ENCODE measurements around the gene VILL. TPM values are rescaled to one million over a fixed set of nuclear protein-coding genes. Genes with fewer than 3 reads are reported as not detected.

Gene VILL
- 3.5 and 5.2 TPM in 2 replicates for total RNA-seq

DNA sequence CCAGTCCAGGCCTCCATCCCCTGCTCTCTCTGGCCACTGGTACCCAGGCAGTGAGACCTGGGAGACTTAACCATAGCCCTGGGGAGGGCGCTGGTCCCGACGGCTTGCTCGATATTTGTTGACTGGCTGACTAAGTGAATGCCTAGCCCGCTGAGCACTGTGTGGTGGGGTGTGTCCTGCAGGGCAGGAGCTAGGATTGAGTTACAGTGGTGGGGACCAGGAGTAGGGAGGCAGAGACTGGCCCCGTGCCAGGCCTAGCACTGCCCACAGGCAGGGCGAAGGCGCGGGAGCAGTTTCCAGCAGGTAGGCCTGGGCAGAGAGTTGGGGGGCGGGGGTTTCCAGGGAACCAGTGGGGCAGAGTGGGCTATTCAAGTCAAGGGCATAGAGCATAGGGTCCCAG is at the start of gene VILL:
Gene VILL, plus strand, starts transcription at position 260 of the 400 bp plus-strand sequence. CDS start 2,887 bp downstream, outside the sequence.

DNA sequence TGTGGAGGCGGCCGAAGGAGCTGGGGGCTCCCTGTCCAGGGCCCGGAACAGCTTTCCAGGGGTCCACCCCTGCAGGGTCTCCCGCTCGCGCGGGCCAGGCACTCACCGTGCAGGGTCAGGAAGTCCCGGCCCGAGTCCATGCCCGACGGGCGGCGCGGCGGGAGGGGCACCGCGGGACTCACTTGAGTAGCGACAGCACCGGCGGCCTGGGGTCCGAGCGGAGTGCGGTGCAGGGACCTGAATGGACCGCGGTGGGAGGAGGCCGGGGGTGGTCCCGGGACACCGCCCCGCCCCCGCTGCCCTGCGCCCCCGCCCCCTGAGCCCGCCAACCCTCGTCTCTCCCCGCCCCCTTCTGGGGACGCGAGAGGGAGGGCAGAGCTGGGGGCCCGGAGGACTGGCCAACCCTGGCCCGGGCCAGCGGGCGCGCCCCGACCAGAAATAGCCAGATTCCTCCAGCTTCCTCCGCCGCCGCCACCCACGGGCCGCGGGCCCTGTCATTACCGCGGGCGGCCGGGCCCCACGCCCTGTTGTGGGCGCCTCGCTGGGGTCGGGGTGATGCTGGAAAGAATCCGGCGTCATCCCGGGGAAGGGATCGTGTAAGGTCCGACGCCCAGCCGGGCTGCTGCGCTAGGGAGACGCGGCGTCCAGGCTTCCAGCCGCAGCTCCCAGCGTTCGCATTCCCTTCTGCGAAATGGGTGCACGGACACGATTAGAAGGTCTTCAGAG is 39.0 kb downstream of the VILL start, which contains the start of gene PLCD1:
Gene PLCD1, minus strand, starts transcription at position 243 of the 726 bp plus-strand sequence. Its CDS starts 103 bp downstream, at position 140.

DNA sequence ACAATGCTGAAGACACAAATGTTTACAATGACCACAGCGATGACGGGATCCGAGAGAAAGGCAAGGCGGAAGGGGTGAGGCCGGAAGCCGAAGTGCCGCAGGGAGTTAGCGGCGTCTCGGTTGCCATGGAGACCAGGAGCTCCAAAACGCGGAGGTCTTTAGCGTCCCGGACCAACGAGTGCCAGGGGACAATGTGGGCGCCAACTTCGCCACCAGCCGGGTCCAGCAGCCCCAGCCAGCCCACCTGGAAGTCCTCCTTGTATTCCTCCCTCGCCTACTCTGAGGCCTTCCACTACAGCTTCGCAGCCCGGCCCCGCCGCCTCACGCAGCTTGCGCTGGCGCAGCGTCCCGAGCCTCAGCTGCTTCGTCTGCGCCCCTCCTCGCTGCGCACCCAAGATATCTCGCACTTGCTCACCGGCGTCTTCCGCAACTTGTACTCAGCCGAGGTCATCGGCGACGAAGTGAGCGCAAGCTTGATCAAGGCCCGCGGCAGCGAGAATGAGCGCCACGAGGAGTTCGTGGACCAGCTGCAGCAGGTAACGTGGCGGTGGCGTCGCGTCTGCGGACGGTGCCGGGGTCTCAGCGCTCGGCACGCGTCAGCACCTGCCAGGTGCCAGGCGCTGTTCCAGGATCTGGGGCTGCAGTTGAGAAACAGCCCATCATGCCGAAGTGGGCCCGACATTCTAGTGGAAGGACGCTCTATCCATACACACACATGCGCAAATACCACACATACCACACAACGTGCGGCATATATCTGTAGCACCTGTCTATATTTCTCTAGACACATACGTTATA is 48.7 kb downstream of the VILL start, which contains the start of gene DLEC1:
Gene DLEC1, plus strand, starts transcription at position 108 of the 798 bp plus-strand sequence. Its CDS starts 18 bp downstream, at position 126.

Other genes with a start within 250 kb of the VILL start
- gene CTDSPL, start 128.9 kb upstream of the VILL start, total RNA-seq: 37.0 and 39.4 TPM in 2 replicates
- gene PLCD1, start 38.9 kb downstream of the VILL start, total RNA-seq: 19.9 and 52.9 TPM in 2 replicates
- gene DLEC1, start 48.4 kb downstream of the VILL start, total RNA-seq: not detected in 2 replicates
- gene ACAA1, start 146.3 kb downstream of the VILL start, total RNA-seq: 39.9 and 59.7 TPM in 2 replicates
- 24.3 and 24.9 TPM in 2 replicates for gene MYD88, start 147.9 kb downstream of the VILL start, total RNA-seq
- 35.5 and 37.5 TPM in 2 replicates for gene OXSR1, start 174.8 kb downstream of the VILL start, total RNA-seq